HG02943 (cell line): Measurements from ENCODE around the gene UPF3A.
"Not testable (repeated sequence)": the region's sequence is repeated elsewhere in the genome, so short reads cannot be mapped to it uniquely, and the experiment has no call there.

Experiments
- ATAC-seq: cut with Tn5 transposase; IDR thresholded peaks from one replicate; pipeline ENCODE4 v1.9.1; 2021; ENCODE audit warnings: mild to moderate bottlenecking, low read depth, moderate library complexity; ENCODE audit not compliant: unreplicated experiment

UPF3A gene

GRCh38 chr13:114328595-114328994, 47.2 kb downstream of the UPF3A start:
- no peak for ATAC-seq

- no peak for ATAC-seq
Measured at GRCh38 chr13:114330086-114330485, 48.7 kb downstream of the UPF3A start.

DNA sequence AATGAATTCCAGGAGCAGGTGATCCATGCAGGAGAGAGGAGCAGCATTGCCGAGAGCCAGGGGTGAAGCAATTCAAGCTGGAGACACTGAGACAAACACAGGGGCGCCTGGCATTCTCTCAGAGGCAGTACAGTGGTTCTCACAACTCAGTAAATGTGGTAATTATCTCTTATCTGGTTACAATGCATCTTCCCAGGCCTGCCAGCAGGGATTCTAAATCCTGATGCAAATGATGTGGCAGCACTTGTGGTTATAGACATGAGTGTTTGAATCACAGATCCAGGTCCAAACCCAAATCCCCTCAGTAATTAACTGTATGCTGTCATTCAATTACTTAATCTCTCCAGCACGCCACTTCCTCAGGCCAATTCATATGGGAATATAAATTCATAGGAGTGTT, 52.5 kb downstream of the UPF3A start:
- not testable (repeated sequence) for ATAC-seq

- ATAC-seq, result no peak
Measured at GRCh38 chr13:114334305-114335053, 53.1 kb downstream of the UPF3A start.

GRCh38 chr13:114336457-114336856, 55.1 kb downstream of the UPF3A start:
- ATAC-seq, result not testable (repeated sequence)

DNA sequence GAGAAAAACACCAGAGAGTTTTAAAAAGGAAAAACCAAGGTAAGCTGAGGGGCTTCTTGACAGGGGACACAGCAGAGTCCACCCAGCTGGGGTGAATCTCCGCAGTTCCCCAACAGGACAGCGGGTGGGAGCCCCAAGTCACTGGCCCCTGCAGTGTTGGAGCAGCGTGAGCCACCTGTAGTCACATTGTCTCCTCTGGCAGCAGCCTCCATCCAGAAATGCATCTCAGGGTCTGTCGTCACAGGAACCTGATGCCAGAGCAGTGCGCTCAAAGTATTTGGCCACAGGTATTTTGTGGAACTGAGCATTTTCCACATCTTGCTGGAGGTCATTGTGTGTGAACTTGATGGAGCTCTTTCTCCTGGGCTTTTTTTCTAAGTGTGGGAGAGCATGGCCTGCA, 57.6 kb downstream of the UPF3A start:
- ATAC-seq, result no peak

- no peak for ATAC-seq
Measured at GRCh38 chr13:114339857-114340534, 58.6 kb downstream of the UPF3A start.

DNA sequence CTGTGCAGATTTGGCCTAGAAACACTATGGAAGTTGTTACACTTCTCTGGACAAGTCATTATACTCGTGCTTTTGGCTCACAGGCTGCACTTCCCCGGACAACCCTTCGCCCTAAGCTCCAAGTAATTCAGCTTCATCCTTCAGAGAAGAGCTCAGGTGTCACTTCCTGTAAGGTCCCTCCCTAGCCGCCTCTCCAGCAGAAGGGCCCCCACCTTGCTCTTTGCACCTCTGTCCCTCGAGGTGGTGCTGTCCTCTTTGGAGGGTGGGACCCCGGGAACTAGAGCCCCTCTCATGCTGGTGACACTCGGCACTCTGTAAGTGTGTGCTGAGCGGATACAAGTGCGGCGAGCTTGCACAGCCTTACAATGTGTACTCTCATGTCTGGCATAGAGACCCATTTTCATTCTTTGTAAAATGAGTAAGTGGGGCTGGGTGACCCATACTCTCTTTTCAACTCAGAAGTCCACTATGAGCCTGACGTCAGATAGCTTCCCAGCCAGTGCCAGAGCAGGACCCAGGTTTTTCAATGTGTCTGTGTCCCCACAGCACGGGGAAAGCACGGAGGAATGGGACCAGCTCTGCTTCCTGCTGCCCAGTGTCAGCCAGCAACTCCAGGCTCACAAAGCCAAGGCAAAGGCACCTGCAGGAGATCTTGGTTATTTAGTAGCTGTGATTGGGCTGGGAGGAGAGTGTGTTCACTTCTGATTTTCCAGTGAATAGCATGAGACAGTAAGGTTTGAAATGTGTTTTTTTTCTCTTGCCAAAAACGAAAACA, 59.8 kb downstream of the UPF3A start:
- no peak for ATAC-seq

DNA sequence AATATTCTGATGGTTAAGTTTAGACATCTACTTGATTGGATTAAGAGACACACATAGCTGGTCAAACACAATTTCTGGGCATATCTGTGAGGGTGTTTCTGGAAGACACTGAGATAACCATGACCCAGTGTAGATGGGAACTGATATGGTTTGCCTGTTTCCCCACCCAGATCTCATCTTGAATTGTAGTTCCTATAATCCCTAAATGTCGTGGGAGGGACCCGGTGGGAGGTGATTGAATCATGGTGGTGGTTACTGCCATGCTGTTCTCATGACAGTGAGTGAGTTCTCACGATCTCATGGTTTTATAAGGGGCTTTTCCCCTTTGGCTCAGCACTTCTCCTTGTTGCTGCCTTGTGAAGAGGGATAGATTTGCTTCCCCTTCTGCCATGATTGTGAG, 65.9 kb downstream of the UPF3A start:
- not testable (repeated sequence) for ATAC-seq

DNA sequence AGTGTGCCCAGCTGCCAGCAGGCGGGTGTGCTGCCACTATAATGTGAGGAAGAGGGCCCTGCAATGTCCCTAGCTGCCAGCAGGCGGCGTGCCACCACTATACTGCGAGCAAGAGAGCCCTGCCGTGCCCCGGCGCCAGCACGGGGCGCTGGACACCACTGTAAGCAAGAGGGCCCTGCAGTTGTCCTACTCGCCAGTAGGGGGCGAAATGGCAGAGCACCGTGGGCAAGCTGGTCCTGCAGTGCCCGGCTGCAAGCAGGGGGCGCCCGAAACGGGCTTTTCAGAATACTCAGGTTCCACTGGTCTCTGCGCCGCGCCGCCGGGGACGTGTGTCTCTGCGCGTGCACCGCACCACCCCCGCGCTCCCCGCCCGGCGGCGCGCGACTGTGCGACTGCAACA, 71.4 kb downstream of the UPF3A start:
- ATAC-seq, result not testable (repeated sequence)

DNA sequence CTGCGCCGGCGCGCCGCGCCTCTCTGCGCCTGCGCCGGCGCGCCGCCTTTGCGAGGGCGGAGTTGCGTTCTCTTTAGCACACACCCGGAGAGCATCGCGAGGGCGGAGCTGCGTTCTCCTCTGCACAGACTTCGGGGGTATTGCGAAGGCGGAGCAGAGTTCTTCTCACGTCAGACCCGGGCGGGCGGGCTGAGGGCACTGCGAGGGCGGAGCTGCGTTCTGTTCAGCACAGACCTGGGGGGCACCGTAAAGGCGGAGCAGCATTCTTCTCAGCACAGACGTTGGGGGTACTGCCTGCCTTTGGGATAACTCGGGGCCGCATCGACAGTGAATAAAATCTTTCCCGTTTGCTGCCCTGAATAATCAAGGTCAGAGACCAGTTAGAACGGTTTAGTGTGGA, 72.0 kb downstream of the UPF3A start:
- ATAC-seq, result not testable (repeated sequence)
